ENCODE measurements around the gene PSMB7.

PSMB7 gene

GRCh38 chr9:124381170-124381945 is 33.9 kb downstream of the PSMB7 start:
- DNase-seq (ENCODE audit: low read depth), result no peak

- DNase-seq (ENCODE audit: low read depth), result no peak
Measured at GRCh38 chr9:124377551-124378406, 37.5 kb downstream of the PSMB7 start.

GRCh38 chr9:124376329-124376728 is 38.9 kb downstream of the PSMB7 start:
- DNase-seq (ENCODE audit: low read depth), result no peak

GRCh38 chr9:124375726-124376125 is 39.5 kb downstream of the PSMB7 start:
- DNase-seq (ENCODE audit: low read depth), result no peak

GRCh38 chr9:124373851-124374250 is 41.4 kb downstream of the PSMB7 start:
- no peak for DNase-seq (ENCODE audit: low read depth)

GRCh38 chr9:124373386-124373785 is 41.9 kb downstream of the PSMB7 start:
- DNase-seq (ENCODE audit: low read depth), result no peak

GRCh38 chr9:124372038-124372437 is 43.2 kb downstream of the PSMB7 start:
- DNase-seq (ENCODE audit: low read depth), result no peak

GRCh38 chr9:124370896-124371582 is 44.2 kb downstream of the PSMB7 start:
- DNase-seq (ENCODE audit: low read depth), result no peak

- no peak for DNase-seq (ENCODE audit: low read depth)
Measured at GRCh38 chr9:124369231-124369797, 45.9 kb downstream of the PSMB7 start.

GRCh38 chr9:124368692-124369091 is 46.5 kb downstream of the PSMB7 start:
- no peak for DNase-seq (ENCODE audit: low read depth)

GRCh38 chr9:124366476-124367220 is 48.6 kb downstream of the PSMB7 start:
- DNase-seq (ENCODE audit: low read depth), result no peak

- DNase-seq (ENCODE audit: low read depth), result no peak
Measured at GRCh38 chr9:124365036-124365435, 50.2 kb downstream of the PSMB7 start.

- DNase-seq (ENCODE audit: low read depth), result no peak
Measured at GRCh38 chr9:124364141-124364540, 51.1 kb downstream of the PSMB7 start.

- DNase-seq (ENCODE audit: low read depth), result no peak
Measured at GRCh38 chr9:124363326-124364096, 51.7 kb downstream of the PSMB7 start.

- no peak for DNase-seq (ENCODE audit: low read depth)
Measured at GRCh38 chr9:124361128-124361527, 54.1 kb downstream of the PSMB7 start.

- no peak for DNase-seq (ENCODE audit: low read depth)
Measured at GRCh38 chr9:124359855-124360678, 55.2 kb downstream of the PSMB7 start.

GRCh38 chr9:124359426-124359825 is 55.8 kb downstream of the PSMB7 start:
- no peak for DNase-seq (ENCODE audit: low read depth)

GRCh38 chr9:124358631-124359030 is 56.6 kb downstream of the PSMB7 start:
- DNase-seq (ENCODE audit: low read depth), result no peak

GRCh38 chr9:124357721-124358361 is 57.4 kb downstream of the PSMB7 start:
- DNase-seq (ENCODE audit: low read depth), result no peak
